Measurements from ENCODE around the gene TRUB1.
"Not testable (repeated sequence)": the region's sequence is repeated elsewhere in the genome, so short reads cannot be mapped to it uniquely, and the experiment has no call there.

Gene TRUB1

DNA sequence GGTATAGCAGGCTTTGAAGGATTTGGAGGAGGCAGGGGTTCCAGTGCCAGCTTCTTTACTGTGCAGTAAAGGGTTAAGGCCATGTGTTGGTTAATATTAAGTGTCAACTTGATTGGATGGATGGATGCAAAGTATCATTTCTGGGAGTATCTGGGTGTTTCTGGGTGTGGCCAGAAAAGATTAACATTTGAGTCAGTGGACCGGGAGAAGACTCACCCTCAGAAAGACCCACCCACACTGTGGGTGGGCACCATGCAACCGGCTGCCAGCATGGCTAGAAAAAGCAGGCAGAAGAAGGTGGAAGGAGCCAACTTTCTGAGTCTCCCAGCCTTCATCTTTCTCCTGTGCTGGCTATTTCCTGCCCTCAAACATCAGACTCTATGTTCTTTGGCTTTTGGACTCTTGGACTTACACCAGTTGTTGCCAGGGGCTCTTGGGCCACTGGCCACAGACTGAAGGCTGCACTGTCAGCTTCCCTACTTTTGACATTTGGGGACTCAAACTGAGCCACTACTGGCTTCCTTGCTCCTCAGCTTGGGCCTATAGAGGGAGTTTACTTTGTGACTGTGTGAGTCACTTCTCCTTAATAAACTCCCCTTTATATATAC lies 6.8 kb upstream of the TRUB1 start:
- H3K4me3 ChIP-seq (ENCODE audit: control insufficient read depth, low read depth, low read length) = no peak overlapping the region
- no peak for DNase-seq (ENCODE audit: low read depth)
- TF ChIP-seq, protein P1, sequence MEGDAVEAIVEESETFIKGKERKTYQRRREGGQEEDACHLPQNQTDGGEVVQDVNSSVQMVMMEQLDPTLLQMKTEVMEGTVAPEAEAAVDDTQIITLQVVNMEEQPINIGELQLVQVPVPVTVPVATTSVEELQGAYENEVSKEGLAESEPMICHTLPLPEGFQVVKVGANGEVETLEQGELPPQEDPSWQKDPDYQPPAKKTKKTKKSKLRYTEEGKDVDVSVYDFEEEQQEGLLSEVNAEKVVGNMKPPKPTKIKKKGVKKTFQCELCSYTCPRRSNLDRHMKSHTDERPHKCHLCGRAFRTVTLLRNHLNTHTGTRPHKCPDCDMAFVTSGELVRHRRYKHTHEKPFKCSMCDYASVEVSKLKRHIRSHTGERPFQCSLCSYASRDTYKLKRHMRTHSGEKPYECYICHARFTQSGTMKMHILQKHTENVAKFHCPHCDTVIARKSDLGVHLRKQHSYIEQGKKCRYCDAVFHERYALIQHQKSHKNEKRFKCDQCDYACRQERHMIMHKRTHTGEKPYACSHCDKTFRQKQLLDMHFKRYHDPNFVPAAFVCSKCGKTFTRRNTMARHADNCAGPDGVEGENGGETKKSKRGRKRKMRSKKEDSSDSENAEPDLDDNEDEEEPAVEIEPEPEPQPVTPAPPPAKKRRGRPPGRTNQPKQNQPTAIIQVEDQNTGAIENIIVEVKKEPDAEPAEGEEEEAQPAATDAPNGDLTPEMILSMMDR (conservative IDR thresholded peaks at IDR 0.05; ENCODE audit: control insufficient read depth, insufficient read depth, low read depth, low read length) = no peak

DNA sequence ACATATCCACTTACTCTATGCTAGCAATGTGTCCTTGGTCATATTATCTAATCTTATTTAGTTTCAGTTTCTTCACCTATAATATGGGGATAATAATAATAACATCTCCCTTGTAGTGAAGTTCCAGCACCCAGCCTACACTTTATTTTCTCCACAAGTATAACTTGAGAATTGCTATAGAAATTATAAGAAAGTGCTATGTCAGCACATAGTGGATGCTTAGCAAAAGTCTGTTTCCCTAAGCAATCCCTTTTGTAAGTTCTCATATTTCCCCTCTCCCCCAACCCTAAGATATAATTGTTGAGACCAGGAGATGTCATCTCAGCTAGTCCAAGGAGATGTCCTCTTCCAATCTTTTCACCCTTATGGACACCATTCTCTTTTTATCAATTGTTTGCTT lies 5.8 kb upstream of the TRUB1 start:
- no peak for DNase-seq (ENCODE audit: low read depth)
- no peak overlapping the region for H3K4me3 ChIP-seq (ENCODE audit: control insufficient read depth, low read depth, low read length)
- TF ChIP-seq, protein P1 (conservative IDR thresholded peaks at IDR 0.05; ENCODE audit: control insufficient read depth, insufficient read depth, low read depth, low read length) = no peak

DNA sequence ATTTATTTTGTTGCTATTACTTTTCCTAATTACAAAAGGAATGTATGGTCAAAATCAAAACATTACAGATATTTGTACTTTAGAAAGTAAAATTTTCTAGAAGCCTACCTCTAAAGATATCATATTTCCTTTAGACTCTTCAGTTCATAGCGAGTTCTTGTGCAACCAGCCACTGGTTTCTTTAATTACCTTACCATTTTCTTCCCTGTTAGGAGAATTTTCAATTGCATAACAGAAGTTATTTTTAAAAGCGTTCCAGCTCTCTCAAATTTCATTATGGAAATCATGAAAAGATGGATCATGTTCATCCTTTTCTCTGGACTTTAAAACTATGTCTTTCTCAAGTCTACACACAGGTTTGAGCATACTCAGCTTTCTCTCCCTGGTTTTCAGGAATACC lies 5.0 kb upstream of the TRUB1 start:
- H3K4me3 ChIP-seq (ENCODE audit: control insufficient read depth, low read depth, low read length) = no peak overlapping the region
- TF ChIP-seq, protein P1 (conservative IDR thresholded peaks at IDR 0.05; ENCODE audit: control insufficient read depth, insufficient read depth, low read depth, low read length) = no peak
- DNase-seq (ENCODE audit: low read depth) = no peak

DNA sequence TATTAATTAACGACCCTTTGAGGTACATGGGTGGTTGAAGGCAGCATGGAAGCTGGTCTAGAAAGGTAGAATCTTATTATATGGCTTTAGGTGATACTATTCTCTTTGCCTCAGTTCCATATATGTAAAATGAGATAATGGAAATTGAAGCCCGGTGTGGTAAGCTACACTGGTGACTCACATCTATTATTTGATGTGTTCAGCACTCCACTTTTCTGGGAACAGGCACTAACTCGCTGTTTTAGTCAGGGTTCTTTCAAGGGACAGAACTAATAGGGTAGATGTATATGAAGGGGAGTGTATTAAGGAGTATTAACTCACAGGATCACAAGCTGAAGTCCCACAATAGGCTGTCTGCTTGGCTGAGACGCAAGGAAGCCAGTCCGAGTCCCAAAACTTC lies 4.4 kb upstream of the TRUB1 start:
- TF ChIP-seq, protein P1 (conservative IDR thresholded peaks at IDR 0.05; ENCODE audit: control insufficient read depth, insufficient read depth, low read depth, low read length) = no peak
- no peak overlapping the region for H3K4me3 ChIP-seq (ENCODE audit: control insufficient read depth, low read depth, low read length)
- peak; percentile 37 for DNase-seq (ENCODE audit: low read depth)

DNA sequence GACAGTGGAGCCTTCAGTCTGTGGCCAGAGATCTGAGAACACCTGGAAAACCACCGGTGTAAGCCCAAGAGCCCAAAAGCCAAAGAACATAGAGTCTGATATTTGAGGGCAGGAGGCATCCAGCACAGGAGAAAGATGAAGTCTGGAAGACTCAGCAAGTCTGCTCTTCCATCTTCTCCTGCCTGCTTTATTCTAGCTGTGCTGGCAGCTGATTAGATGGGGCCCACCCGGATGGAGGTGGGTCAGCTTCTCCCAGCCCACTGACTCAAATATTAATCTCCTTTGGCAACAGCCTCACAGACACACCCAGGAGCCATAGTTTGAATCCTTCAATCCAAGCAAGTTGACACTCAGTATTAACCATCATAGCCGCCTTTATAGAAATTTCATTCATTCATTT lies 4.0 kb upstream of the TRUB1 start:
- not testable (repeated sequence) for H3K4me3 ChIP-seq (ENCODE audit: control insufficient read depth, low read depth, low read length); DNase-seq (ENCODE audit: low read depth)

DNA sequence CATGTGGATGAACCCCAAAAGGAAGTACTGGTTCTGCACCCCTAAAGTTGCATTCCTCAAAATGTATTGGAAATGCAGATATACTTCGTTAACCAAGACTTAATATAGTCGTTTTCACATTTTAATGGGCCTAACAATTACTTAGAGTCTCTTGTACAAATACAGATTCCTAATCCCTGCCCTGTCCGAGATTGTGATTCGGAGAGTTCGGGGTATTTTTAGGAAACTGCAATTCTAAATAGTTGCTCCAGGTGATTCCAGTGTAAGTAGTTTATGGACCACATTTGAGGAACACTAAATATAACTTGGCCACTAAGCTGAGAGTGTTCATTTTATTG lies 830 bp downstream of the TRUB1 start:
- H3K4me3 ChIP-seq (ENCODE audit: control insufficient read depth, low read depth, low read length) = peak overlapping the region; percentile 98
- DNase-seq (ENCODE audit: low read depth) = no peak
- TF ChIP-seq, protein P1 (conservative IDR thresholded peaks at IDR 0.05; ENCODE audit: control insufficient read depth, insufficient read depth, low read depth, low read length) = no peak

DNA sequence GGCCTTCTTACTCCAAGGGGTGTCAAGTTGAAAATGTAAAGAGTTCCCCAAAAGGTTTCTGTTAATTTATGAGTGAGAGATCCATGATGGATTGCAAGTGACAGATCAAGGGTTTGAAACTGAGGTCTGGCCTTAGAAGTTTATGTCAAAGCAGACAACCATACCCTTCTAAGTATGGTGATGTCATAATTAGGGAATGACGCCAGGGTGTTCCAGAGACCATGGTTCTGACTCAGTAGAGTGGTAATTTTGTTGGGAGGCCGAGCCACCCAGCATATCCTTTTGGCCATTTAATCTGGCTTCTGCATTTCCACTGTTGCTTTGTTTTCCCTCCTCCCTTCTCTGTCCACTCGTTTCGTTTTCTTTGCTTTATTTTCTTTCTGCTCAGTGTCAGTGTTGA lies 2.7 kb downstream of the TRUB1 start:
- TF ChIP-seq, protein P1 (conservative IDR thresholded peaks at IDR 0.05; ENCODE audit: control insufficient read depth, insufficient read depth, low read depth, low read length) = no peak
- peak; percentile 67 for DNase-seq (ENCODE audit: low read depth)
- H3K4me3 ChIP-seq (ENCODE audit: control insufficient read depth, low read depth, low read length) = no peak overlapping the region

All from fibroblast of mammary gland (primary cell).